A549 (cell line): Measurements from ENCODE around the gene KCNMA1. TPM values are rescaled to one million over a fixed set of nuclear protein-coding genes. Genes with fewer than 3 reads are reported as not detected.

Source experiments
- ATAC-seq, 2 experiments: fragments of 200-7000 bp in 1 of 2; fragments of >200 bp in 1 of 2; cut with Nextera tagmentation in 1 of 2; cut with Tn5 transposase in 1 of 2; 3 replicates each; pipeline versions ENCODE4 v1.8.0 to v1.9.1; 2018 to 2020; ENCODE audit warnings: mild to moderate bottlenecking in 1 of 2, moderate library complexity in 1 of 2
- CTCF ChIA-PET: fragments of 300-600 bp; sonication (Branson Sonifier 250); formaldehyde crosslinking; extraction: SDS; loops from one replicate; lab custom pipeline; 2021; ENCODE audit warnings: antibody characterized with exemption, inconsistent platforms; lab: Yijun Ruan, JAX
- POLR2A ChIA-PET: fragments of 350-600 bp; formaldehyde crosslinking; extraction: SDS; loops from one replicate; lab custom pipeline; 2021; ENCODE audit warnings: antibody characterized with exemption, inconsistent platforms; lab: Yijun Ruan, JAX
- DNase-seq, 2 experiments: peaks; one replicate each; pipeline versions ENCODE4 v3.0.0 to v3.0.0-alpha.2; 2011 to 2016; ENCODE audit warnings: low read depth in 1 of 2, low spot score in 1 of 2
- FAIRE-seq: peaks from 2 replicates; lab custom pipeline; 2011; peaks lifted over from hg19 to GRCh38; lab: Jason Lieb, UNC
- H3K27ac ChIP-seq, 2 experiments: fragments of >200 bp; sonication (Bioruptor Twin); formaldehyde crosslinking; 3 replicates each; pipeline ENCODE4 v1.5.1; 2016 to 2017
- H3K4me1 ChIP-seq: fragments of >200 bp; sonication (Bioruptor Twin); formaldehyde crosslinking; 3 replicates; pipeline ENCODE4 v1.6.1; 2016
- H3K4me2 ChIP-seq: fragments of >200 bp; sonication (Bioruptor Twin); formaldehyde crosslinking; 3 replicates; pipeline ENCODE4 v1.6.1; 2016
- H3K4me3 ChIP-seq: fragments of >200 bp; sonication (Bioruptor Twin); formaldehyde crosslinking; 3 replicates; pipeline ENCODE4 v1.5.1; 2016
- H3K9me3 ChIP-seq: fragments of >200 bp; sonication (Bioruptor Twin); formaldehyde crosslinking; 3 replicates; pipeline ENCODE4 v1.6.1; 2016
- CBX8 ChIP-seq: fragments of 200-600 bp; sonication (generic); IDR thresholded peaks from 2 replicates; pipeline ENCODE4 v1.6.1; 2016
- EHMT2 ChIP-seq: fragments of 200-600 bp; sonication (generic); IDR thresholded peaks from 2 replicates; pipeline ENCODE4 v1.6.1; 2016; ENCODE audit warnings: antibody characterized with exemption, low read depth, mild to moderate bottlenecking, moderate library complexity
- FOSL2 ChIP-seq, 2 experiments: fragments of 450-650 bp in 1 of 2; fragments of >200 bp in 1 of 2; sonication (Bioruptor Twin) in 1 of 2; formaldehyde crosslinking; IDR thresholded peaks; 2 replicates each; pipeline versions ENCODE4 v1.5.0 to v1.6.1; 2016 to 2020; ENCODE audit warnings: mild to moderate bottlenecking in 1 of 2, moderate library complexity in 1 of 2
- FOXS1 ChIP-seq: fragments of 250-450 bp; sonication (Bioruptor Pico); IDR thresholded peaks from 2 replicates; pipeline ENCODE4 v1.5.0; 2020; ENCODE audit warnings: mild to moderate bottlenecking, moderate library complexity
- HMGXB4 ChIP-seq: fragments of 250-450 bp; sonication (Bioruptor Pico); IDR thresholded peaks from 2 replicates; pipeline ENCODE4 v1.5.0; 2021; ENCODE audit warnings: mild to moderate bottlenecking, moderate library complexity, borderline replicate concordance
- HOXA7 ChIP-seq: fragments of 250-450 bp; sonication (Bioruptor Pico); IDR thresholded peaks from 2 replicates; pipeline ENCODE4 v1.5.0; 2020; ENCODE audit warnings: mild to moderate bottlenecking, moderate library complexity
- MAFK ChIP-seq: fragments of 450-650 bp; IDR thresholded peaks from 2 replicates; pipeline ENCODE4 v1.6.1; 2014; ENCODE audit not compliant: partially characterized antibody
- PBX3 ChIP-seq: IDR thresholded peaks from 2 replicates; pipeline ENCODE4 v1.6.1; 2012
- PHF8 ChIP-seq: fragments of 200-600 bp; sonication (generic); IDR thresholded peaks from 2 replicates; pipeline ENCODE4 v1.6.1; 2016; ENCODE audit warnings: low read depth, mild to moderate bottlenecking, antibody characterized with exemption, moderate library complexity, borderline replicate concordance
- POLR2A ChIP-seq: IDR thresholded peaks from 2 replicates; pipeline ENCODE4 v1.6.1; 2012; ENCODE audit warnings: mild to moderate bottlenecking, low read length
- REST ChIP-seq: fragments of 200-600 bp; sonication (generic); IDR thresholded peaks from 2 replicates; pipeline ENCODE4 v1.6.1; 2016; ENCODE audit warnings: antibody characterized with exemption, mild to moderate bottlenecking, moderate library complexity
- RFX5 ChIP-seq: fragments of 450-650 bp; IDR thresholded peaks from 2 replicates; pipeline ENCODE4 v1.7.1; 2014; ENCODE audit warnings: antibody characterized with exemption, mild to moderate bottlenecking, moderate library complexity
- SMC3 ChIP-seq: fragments of >200 bp; sonication (Bioruptor Twin); formaldehyde crosslinking; IDR thresholded peaks from 3 replicates; pipeline ENCODE4 v1.6.1; 2018; ENCODE audit warnings: inconsistent platforms
- WGBS: methylation state at CpG from one replicate; pipeline ENCODE4 v1.1.6; 2017; ENCODE audit errors: missing lambda C conversion rate; 5-methylcytosine and 5-hydroxymethylcytosine counted together
- polyA plus RNA-seq, 4 experiments: library from polyadenylated mRNA; depleted of rRNA in 3 of 4; stranded (reverse); fragments of >200 nt; fragmentation: RNase III in 1 of 4; extraction: RNeasy Plus Mini Kit Qiagen cat#74134 plus additional on column Dnase treatment in 1 of 4; gene quantifications; 2 replicates in 3 of 4; 3 replicates in 1 of 4; pipeline ENCODE4 v1.2.3, GENCODE V29; 2011 to 2017

The KCNMA1 gene
- polyA plus RNA-seq, 2 of the 4 experiments (the other 2 are of a cell fraction) = 14.9 to 30.6 TPM

GRCh38 chr10:76839276-76839675, 798.3 kb downstream of the KCNMA1 start (continued):
- no peak for TF ChIP-seq MAFK
- no peak for TF ChIP-seq REST

- ATAC-seq = no peak
- CTCF ChIA-PET = no interaction called here
Observed at GRCh38 chr10:76830218-76830617, 807.4 kb downstream of the KCNMA1 start.

GRCh38 chr10:76829724-76830123, 807.9 kb downstream of the KCNMA1 start:
- Histone ChIP-seq H3K9me3 (no peaks in the 10 kb centered on the region), H3K4me2 (no peak overlapping the region), H3K4me1 (no peaks in the 10 kb centered on the region), H3K27ac (no peak overlapping the region), H3K4me3 (no peak overlapping the region)
- FAIRE-seq = no peak
- WGBS = 3% methylated on average over 2 of the region's 2 CpGs
- ChIA-PET CTCF (no interaction called here), POLR2A (no interaction called here)
- no peak for DNase-seq
- ATAC-seq = no peak
- TF ChIP-seq REST (no peak), FOXS1 (CRISPR knock-in tag) (no peak), CBX8 (no peak), PBX3 (no peak), FOSL2 (IDR thresholded peaks at IDR 0.05) (no peak), FOSL2 (CRISPR knock-in tag; IDR thresholded peaks at IDR 0.05) (no peak), EHMT2 (no peak), RFX5 (no peak)

More at GRCh38 chr10:76830218-76830617, 807.4 kb downstream of the KCNMA1 start:
- TF ChIP-seq PHF8 = no peak
- TF ChIP-seq HMGXB4 (CRISPR knock-in tag) = no peak
- no peak for TF ChIP-seq HOXA7 (CRISPR knock-in tag)
- TF ChIP-seq POLR2A = no peak
- no peak for TF ChIP-seq REST
- no peak for TF ChIP-seq SMC3
- FAIRE-seq (no peak), DNase-seq (no peak)
- no peaks in the 10 kb centered on the region for H3K9me3 ChIP-seq
- POLR2A ChIA-PET = no interaction called here
- no peak overlapping the region for H3K27ac ChIP-seq
- H3K4me1 ChIP-seq = no peaks in the 10 kb centered on the region
- WGBS = 0% methylated on average over 1 of the region's 1 CpG
- no peak overlapping the region for H3K4me3 ChIP-seq
- no peak overlapping the region for H3K4me2 ChIP-seq
